Measurements from ENCODE around the gene ATP1A2. TPM values are rescaled to one million over a fixed set of nuclear protein-coding genes. Genes with fewer than 3 reads are reported as not detected.
A peak's percentile ranks its signal among the peaks of the same experiment; 100 is the strongest.

The ATP1A2 gene
- total RNA-seq, 1 donor from 2014 or later = 0.76 TPM

- Mint-ChIP-seq H3K9me3 (no peaks in the 10 kb centered on the region), H3K27ac (no peak overlapping the region), H3K36me3 (no peaks in the 10 kb centered on the region), H3K27me3 (ENCODE audit: low read depth) (peaks cover 59% of the 10 kb centered on the region), H3K4me3 (peak overlapping the region; percentile 83), H3K4me1 (peaks cover 6% of the 10 kb centered on the region)
- no peak for TF ChIP-seq CTCF (IDR thresholded peaks at IDR 0.05; ENCODE audit: unreplicated experiment)
- peak; percentile 76 to 85 for DNase-seq (ENCODE audit: low spot score in 2 of 2, unreplicated experiment in 2 of 2)
Measured at GRCh38 chr1:160070243-160071163, 45.1 kb upstream of the ATP1A2 start.

GRCh38 chr1:160071289-160071688, 44.3 kb upstream of the ATP1A2 start:
- no peaks in the 10 kb centered on the region for H3K36me3 Mint-ChIP-seq

GRCh38 chr1:160074865-160075264, 40.7 kb upstream of the ATP1A2 start:
- Mint-ChIP-seq H3K27ac (no peak overlapping the region), H3K4me1 (peaks cover 6% of the 10 kb centered on the region), H3K9me3 (no peaks in the 10 kb centered on the region), H3K4me3 (no peak overlapping the region), H3K36me3 (no peaks in the 10 kb centered on the region), H3K27me3 (ENCODE audit: low read depth) (peaks cover 68% of the 10 kb centered on the region)
- no peak for DNase-seq (ENCODE audit: low spot score in 2 of 2, unreplicated experiment in 2 of 2)
- TF ChIP-seq CTCF (IDR thresholded peaks at IDR 0.05; ENCODE audit: unreplicated experiment) = no peak

More at GRCh38 chr1:160071289-160071688, 44.3 kb upstream of the ATP1A2 start:
- Mint-ChIP-seq H3K4me3 (no peak overlapping the region), H3K27ac (no peak overlapping the region), H3K27me3 (ENCODE audit: low read depth) (peaks cover 60% of the 10 kb centered on the region), H3K9me3 (no peaks in the 10 kb centered on the region), H3K4me1 (peaks cover 6% of the 10 kb centered on the region)
- TF ChIP-seq CTCF (IDR thresholded peaks at IDR 0.05; ENCODE audit: unreplicated experiment) = no peak
- DNase-seq (ENCODE audit: low spot score in 2 of 2, unreplicated experiment in 2 of 2) = no peak

GRCh38 chr1:160075836-160076235, 39.7 kb upstream of the ATP1A2 start:
- Mint-ChIP-seq H3K27me3 (ENCODE audit: low read depth) (peaks cover 71% of the 10 kb centered on the region), H3K4me3 (no peak overlapping the region), H3K36me3 (no peaks in the 10 kb centered on the region), H3K4me1 (no peaks in the 10 kb centered on the region), H3K27ac (no peak overlapping the region), H3K9me3 (no peaks in the 10 kb centered on the region)
- DNase-seq (ENCODE audit: low spot score in 2 of 2, unreplicated experiment in 2 of 2) = no peak
- TF ChIP-seq CTCF (IDR thresholded peaks at IDR 0.05; ENCODE audit: unreplicated experiment) = no peak

GRCh38 chr1:160076295-160076694, 39.3 kb upstream of the ATP1A2 start:
- Mint-ChIP-seq H3K9me3 (no peaks in the 10 kb centered on the region), H3K27ac (no peak overlapping the region), H3K27me3 (ENCODE audit: low read depth) (peaks cover 74% of the 10 kb centered on the region), H3K36me3 (no peaks in the 10 kb centered on the region), H3K4me1 (no peaks in the 10 kb centered on the region), H3K4me3 (no peak overlapping the region)
- no peak for DNase-seq (ENCODE audit: low spot score in 2 of 2, unreplicated experiment in 2 of 2)
- no peak for TF ChIP-seq CTCF (IDR thresholded peaks at IDR 0.05; ENCODE audit: unreplicated experiment)

Measured in mesothelial cell of epicardium (in vitro differentiated cells).